Breast epithelium (tissue), 3 donors: ENCODE measurements around the gene ASCC1.

ENCODE experiments used
- POLR2A ChIP-seq: fragments of 450-650 bp; IDR thresholded peaks from one replicate; pipeline ENCODE4 v1.6.1; 2016; ENCODE audit warnings: antibody characterized with exemption, mild to moderate bottlenecking, moderate library complexity
- POLR2AphosphoS5 ChIP-seq, 3 donors: sonication (generic); formaldehyde crosslinking; IDR thresholded peaks; one replicate each; pipeline ENCODE4 v1.6.1; 2017; ENCODE audit warnings: antibody characterized with exemption in 3 of 3
- TF ChIP-seq, protein P1 (sequence below), 3 donors: fragments of 450-650 bp; IDR thresholded peaks; one replicate each; pipeline ENCODE4 v1.5.1; 2016 to 2017; ENCODE audit warnings: antibody characterized with exemption in 3 of 3, mild to moderate bottlenecking in 3 of 3, moderate library complexity in 3 of 3

DNA sequence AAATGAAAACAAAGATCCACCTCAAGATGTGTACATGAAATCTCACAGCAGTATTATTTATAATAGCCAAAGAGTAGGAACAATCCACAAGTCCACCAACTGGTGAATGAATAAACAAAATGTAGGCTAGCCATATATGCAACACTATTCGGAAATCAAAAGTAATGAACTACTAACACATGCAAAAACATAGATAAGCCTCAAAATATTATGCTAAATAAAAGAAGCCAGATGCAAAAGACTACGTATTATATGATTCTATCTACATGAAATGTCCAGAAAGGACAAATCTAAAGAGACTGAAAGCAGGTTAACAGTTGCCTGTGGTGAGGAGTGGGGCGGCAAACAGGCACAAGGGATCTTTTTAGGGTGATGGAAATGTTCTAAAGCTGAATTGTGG is 49.0 kb downstream of the ASCC1 start:
- TF ChIP-seq, protein P1, sequence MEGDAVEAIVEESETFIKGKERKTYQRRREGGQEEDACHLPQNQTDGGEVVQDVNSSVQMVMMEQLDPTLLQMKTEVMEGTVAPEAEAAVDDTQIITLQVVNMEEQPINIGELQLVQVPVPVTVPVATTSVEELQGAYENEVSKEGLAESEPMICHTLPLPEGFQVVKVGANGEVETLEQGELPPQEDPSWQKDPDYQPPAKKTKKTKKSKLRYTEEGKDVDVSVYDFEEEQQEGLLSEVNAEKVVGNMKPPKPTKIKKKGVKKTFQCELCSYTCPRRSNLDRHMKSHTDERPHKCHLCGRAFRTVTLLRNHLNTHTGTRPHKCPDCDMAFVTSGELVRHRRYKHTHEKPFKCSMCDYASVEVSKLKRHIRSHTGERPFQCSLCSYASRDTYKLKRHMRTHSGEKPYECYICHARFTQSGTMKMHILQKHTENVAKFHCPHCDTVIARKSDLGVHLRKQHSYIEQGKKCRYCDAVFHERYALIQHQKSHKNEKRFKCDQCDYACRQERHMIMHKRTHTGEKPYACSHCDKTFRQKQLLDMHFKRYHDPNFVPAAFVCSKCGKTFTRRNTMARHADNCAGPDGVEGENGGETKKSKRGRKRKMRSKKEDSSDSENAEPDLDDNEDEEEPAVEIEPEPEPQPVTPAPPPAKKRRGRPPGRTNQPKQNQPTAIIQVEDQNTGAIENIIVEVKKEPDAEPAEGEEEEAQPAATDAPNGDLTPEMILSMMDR (IDR thresholded peaks at IDR 0.05), result no peak
- no peak for TF ChIP-seq POLR2A
- TF ChIP-seq POLR2AphosphoS5 (IDR thresholded peaks at IDR 0.05), result no peak
